ENCODE results near the gene ZEB2.

Gene ZEB2

GRCh38 chr2:144415386-144415785, 104.5 kb downstream of the ZEB2 start:
- H3K27ac ChIP-seq (ENCODE audit: insufficient read depth in 1 of 2, low read depth in 1 of 2, low read length in 2 of 2, poor library complexity in 1 of 2, severe bottlenecking in 2 of 2) = no peak overlapping the region
- 100% methylated on average over 2 of the region's 4 CpGs for WGBS (ENCODE audit: insufficient coverage)
- POLR2A ChIA-PET = no interaction called here
- CTCF ChIA-PET = interaction anchor here (0.6 to 1.2 kb wide), 2 partner anchors 15 to 69 kb away, joined by 3 read pairs; no protein-coding TSS in a partner anchor
- peaks cover 6 to 76% (median 47%) of the 10 kb centered on the region in 4 experiments for H3K36me3 ChIP-seq (ENCODE audit: control insufficient read depth in 4 of 4, insufficient read depth in 4 of 4, low read length in 3 of 4)
- no peaks in the 10 kb centered on the region for H3K27me3 ChIP-seq (replicated peaks in 2 of 5; ENCODE audit: control insufficient read depth in 4 of 5, insufficient read depth in 5 of 5, low read length in 4 of 5)
- no peak overlapping the region for H3K4me3 ChIP-seq (ENCODE audit: control insufficient read depth in 1 of 7, extremely low read depth in 1 of 7, insufficient read depth in 4 of 7, low read depth in 2 of 7, low read length in 6 of 7)
- DNase-seq = no peak
- H3K4me1 ChIP-seq (ENCODE audit: control extremely low read depth in 1 of 4, control insufficient read depth in 4 of 4, insufficient read depth in 4 of 4, low read length in 3 of 4) = peaks cover 0 to 8% (median 3%) of the 10 kb centered on the region in 4 experiments
- no peaks in the 10 kb centered on the region for H3K9me3 ChIP-seq (ENCODE audit: control extremely low read depth in 1 of 5, control insufficient read depth in 4 of 5, insufficient read depth in 2 of 5, low read depth in 1 of 5, low read length in 4 of 5)

- ChIA-PET CTCF (interaction anchor here (1.2 to 2.5 kb wide), 3 partner anchors 16 to 22 kb away, joined by 3 to 10 read pairs (median 5); no protein-coding TSS in a partner anchor), POLR2A (interaction anchor here (0.6 kb wide), 1 partner anchor 1309 kb away, joined by 3 read pairs; no protein-coding TSS in a partner anchor)
- Histone ChIP-seq H3K27ac (ENCODE audit: insufficient read depth in 1 of 2, low read depth in 1 of 2, low read length in 2 of 2, poor library complexity in 1 of 2, severe bottlenecking in 2 of 2) (peak overlapping the region in 1 of 2 experiments; percentile 14), H3K27me3 (replicated peaks in 2 of 5; ENCODE audit: control insufficient read depth in 4 of 5, insufficient read depth in 5 of 5, low read length in 4 of 5) (no peaks in the 10 kb centered on the region), H3K4me1 (ENCODE audit: control extremely low read depth in 1 of 4, control insufficient read depth in 4 of 4, insufficient read depth in 4 of 4, low read length in 3 of 4) (peaks cover 0 to 8% (median 3%) of the 10 kb centered on the region in 4 experiments), H3K9me3 (ENCODE audit: control extremely low read depth in 1 of 5, control insufficient read depth in 4 of 5, insufficient read depth in 2 of 5, low read depth in 1 of 5, low read length in 4 of 5) (no peaks in the 10 kb centered on the region), H3K36me3 (ENCODE audit: control insufficient read depth in 4 of 4, insufficient read depth in 4 of 4, low read length in 3 of 4) (peaks cover 6 to 73% (median 46%) of the 10 kb centered on the region in 4 experiments), H3K4me3 (ENCODE audit: control insufficient read depth in 1 of 7, extremely low read depth in 1 of 7, insufficient read depth in 4 of 7, low read depth in 2 of 7, low read length in 6 of 7) (no peak overlapping the region)
- WGBS (ENCODE audit: insufficient coverage) = 97% methylated on average over 5 of the region's 5 CpGs
- peak; percentile 21 to 78 (median 69) for DNase-seq
Observed at GRCh38 chr2:144414324-144414845, 105.5 kb downstream of the ZEB2 start.

GRCh38 chr2:144412709-144413108, 107.2 kb downstream of the ZEB2 start:
- Histone ChIP-seq H3K4me3 (ENCODE audit: control insufficient read depth in 1 of 7, extremely low read depth in 1 of 7, insufficient read depth in 4 of 7, low read depth in 2 of 7, low read length in 6 of 7) (no peak overlapping the region), H3K27ac (ENCODE audit: insufficient read depth in 1 of 2, low read depth in 1 of 2, low read length in 2 of 2, poor library complexity in 1 of 2, severe bottlenecking in 2 of 2) (peak overlapping the region in 1 of 2 experiments; percentile 26), H3K4me1 (ENCODE audit: control extremely low read depth in 1 of 4, control insufficient read depth in 4 of 4, insufficient read depth in 4 of 4, low read length in 3 of 4) (peaks cover 0 to 8% (median 3%) of the 10 kb centered on the region in 4 experiments), H3K36me3 (ENCODE audit: control insufficient read depth in 4 of 4, insufficient read depth in 4 of 4, low read length in 3 of 4) (peaks cover 6 to 81% (median 48%) of the 10 kb centered on the region in 4 experiments), H3K27me3 (replicated peaks in 2 of 5; ENCODE audit: control insufficient read depth in 4 of 5, insufficient read depth in 5 of 5, low read length in 4 of 5) (no peaks in the 10 kb centered on the region), H3K9me3 (ENCODE audit: control extremely low read depth in 1 of 5, control insufficient read depth in 4 of 5, insufficient read depth in 2 of 5, low read depth in 1 of 5, low read length in 4 of 5) (no peaks in the 10 kb centered on the region)
- no peak for DNase-seq
- CTCF ChIA-PET = interaction anchor here (2.5 kb wide), 1 partner anchor 18 kb away, joined by 10 read pairs; no protein-coding TSS in a partner anchor
- POLR2A ChIA-PET = no interaction called here
- no CpG with 5 or more reads among the region's 2 CpGs for WGBS (ENCODE audit: insufficient coverage)

- Histone ChIP-seq H3K4me3 (ENCODE audit: control insufficient read depth in 1 of 7, extremely low read depth in 1 of 7, insufficient read depth in 4 of 7, low read depth in 2 of 7, low read length in 6 of 7) (no peak overlapping the region), H3K4me1 (ENCODE audit: control extremely low read depth in 1 of 4, control insufficient read depth in 4 of 4, insufficient read depth in 4 of 4, low read length in 3 of 4) (peaks cover 0 to 11% (median 5%) of the 10 kb centered on the region in 4 experiments), H3K36me3 (ENCODE audit: control insufficient read depth in 4 of 4, insufficient read depth in 4 of 4, low read length in 3 of 4) (peaks cover 2 to 75% (median 47%) of the 10 kb centered on the region in 4 experiments), H3K27me3 (replicated peaks in 2 of 5; ENCODE audit: control insufficient read depth in 4 of 5, insufficient read depth in 5 of 5, low read length in 4 of 5) (no peaks in the 10 kb centered on the region), H3K27ac (ENCODE audit: insufficient read depth in 1 of 2, low read depth in 1 of 2, low read length in 2 of 2, poor library complexity in 1 of 2, severe bottlenecking in 2 of 2) (no peak overlapping the region), H3K9me3 (ENCODE audit: control extremely low read depth in 1 of 5, control insufficient read depth in 4 of 5, insufficient read depth in 2 of 5, low read depth in 1 of 5, low read length in 4 of 5) (no peaks in the 10 kb centered on the region)
- no peak for DNase-seq
- WGBS (ENCODE audit: insufficient coverage) = 100% methylated on average over 6 of the region's 7 CpGs
- POLR2A ChIA-PET = no interaction called here
- CTCF ChIA-PET = no interaction called here
Observed at GRCh38 chr2:144411473-144411872, 108.4 kb downstream of the ZEB2 start.

- ChIA-PET CTCF (interaction anchor here (0.6 to 1.1 kb wide), 3 partner anchors 12 to 358 kb away, joined by 3 read pairs; no protein-coding TSS in a partner anchor), POLR2A (interaction anchor here (0.6 kb wide), 1 partner anchor 99 kb away, joined by 3 read pairs; no protein-coding TSS in a partner anchor)
- Histone ChIP-seq H3K4me3 (ENCODE audit: control insufficient read depth in 1 of 7, extremely low read depth in 1 of 7, insufficient read depth in 4 of 7, low read depth in 2 of 7, low read length in 6 of 7) (no peak overlapping the region), H3K36me3 (ENCODE audit: control insufficient read depth in 4 of 4, insufficient read depth in 4 of 4, low read length in 3 of 4) (peaks cover 4 to 71% (median 49%) of the 10 kb centered on the region in 4 experiments), H3K27ac (ENCODE audit: insufficient read depth in 1 of 2, low read depth in 1 of 2, low read length in 2 of 2, poor library complexity in 1 of 2, severe bottlenecking in 2 of 2) (no peak overlapping the region), H3K4me1 (ENCODE audit: control extremely low read depth in 1 of 4, control insufficient read depth in 4 of 4, insufficient read depth in 4 of 4, low read length in 3 of 4) (peaks cover 0 to 16% (median 4%) of the 10 kb centered on the region in 4 experiments), H3K27me3 (replicated peaks in 2 of 5; ENCODE audit: control insufficient read depth in 4 of 5, insufficient read depth in 5 of 5, low read length in 4 of 5) (no peaks in the 10 kb centered on the region), H3K9me3 (ENCODE audit: control extremely low read depth in 1 of 5, control insufficient read depth in 4 of 5, insufficient read depth in 2 of 5, low read depth in 1 of 5, low read length in 4 of 5) (no peaks in the 10 kb centered on the region)
- no peak for DNase-seq
Observed at GRCh38 chr2:144409241-144409640, 110.7 kb downstream of the ZEB2 start.

GRCh38 chr2:144407262-144407661, 112.7 kb downstream of the ZEB2 start:
- H3K27me3 ChIP-seq (replicated peaks in 2 of 5; ENCODE audit: control insufficient read depth in 4 of 5, insufficient read depth in 5 of 5, low read length in 4 of 5) = no peaks in the 10 kb centered on the region
- H3K36me3 ChIP-seq (ENCODE audit: control insufficient read depth in 4 of 4, insufficient read depth in 4 of 4, low read length in 3 of 4) = peaks cover 5 to 73% (median 56%) of the 10 kb centered on the region in 4 experiments

GRCh38 chr2:144405982-144406788, 113.7 kb downstream of the ZEB2 start:
- DNase-seq = peak in 1 of 3 donors; percentile 12
- Histone ChIP-seq H3K27me3 (replicated peaks in 2 of 5; ENCODE audit: control insufficient read depth in 4 of 5, insufficient read depth in 5 of 5, low read length in 4 of 5) (no peaks in the 10 kb centered on the region), H3K27ac (ENCODE audit: insufficient read depth in 1 of 2, low read depth in 1 of 2, low read length in 2 of 2, poor library complexity in 1 of 2, severe bottlenecking in 2 of 2) (no peak overlapping the region), H3K36me3 (ENCODE audit: control insufficient read depth in 4 of 4, insufficient read depth in 4 of 4, low read length in 3 of 4) (peaks cover 12 to 74% (median 58%) of the 10 kb centered on the region in 4 experiments), H3K9me3 (ENCODE audit: control extremely low read depth in 1 of 5, control insufficient read depth in 4 of 5, insufficient read depth in 2 of 5, low read depth in 1 of 5, low read length in 4 of 5) (no peaks in the 10 kb centered on the region), H3K4me3 (ENCODE audit: control insufficient read depth in 1 of 7, extremely low read depth in 1 of 7, insufficient read depth in 4 of 7, low read depth in 2 of 7, low read length in 6 of 7) (no peak overlapping the region), H3K4me1 (ENCODE audit: control extremely low read depth in 1 of 4, control insufficient read depth in 4 of 4, insufficient read depth in 4 of 4, low read length in 3 of 4) (peaks cover 0 to 14% (median 3%) of the 10 kb centered on the region in 4 experiments)
- CTCF ChIA-PET = interaction anchor here (0.6 to 1.6 kb wide), 4 partner anchors 10 to 973 kb away, joined by 3 to 6 read pairs (median 3); no protein-coding TSS in a partner anchor
- 92% methylated on average over 2 of the region's 5 CpGs for WGBS (ENCODE audit: insufficient coverage)
- POLR2A ChIA-PET = no interaction called here

More at GRCh38 chr2:144407262-144407661, 112.7 kb downstream of the ZEB2 start:
- no peaks in the 10 kb centered on the region for H3K9me3 ChIP-seq (ENCODE audit: control extremely low read depth in 1 of 5, control insufficient read depth in 4 of 5, insufficient read depth in 2 of 5, low read depth in 1 of 5, low read length in 4 of 5)
- DNase-seq = no peak
- CTCF ChIA-PET = no interaction called here
- no peak overlapping the region for H3K27ac ChIP-seq (ENCODE audit: insufficient read depth in 1 of 2, low read depth in 1 of 2, low read length in 2 of 2, poor library complexity in 1 of 2, severe bottlenecking in 2 of 2)
- no peak overlapping the region for H3K4me3 ChIP-seq (ENCODE audit: control insufficient read depth in 1 of 7, extremely low read depth in 1 of 7, insufficient read depth in 4 of 7, low read depth in 2 of 7, low read length in 6 of 7)
- peaks cover 0 to 14% (median 3%) of the 10 kb centered on the region in 4 experiments for H3K4me1 ChIP-seq (ENCODE audit: control extremely low read depth in 1 of 4, control insufficient read depth in 4 of 4, insufficient read depth in 4 of 4, low read length in 3 of 4)
- POLR2A ChIA-PET = no interaction called here
